T-cell (primary cell): ENCODE data around the gene KANSL1. TPM values are rescaled to one million over a fixed set of nuclear protein-coding genes. Genes with fewer than 3 reads are reported as not detected.
"Not testable (repeated sequence)": the region's sequence is repeated elsewhere in the genome, so short reads cannot be mapped to it uniquely, and the experiment has no call there.

Experiments used
- ATAC-seq, 4 experiments: fragments of 200-7000 bp in 3 of 4; fragments of 150-1000 bp in 1 of 4; cut with Tn5 transposase; replicated peaks in 1 of 4; 1 replicate in 3 of 4; 2 replicates in 1 of 4; pipeline ENCODE4 v1.10.0; 2021; ENCODE audit warnings: moderate library complexity in 3 of 4, mild to moderate bottlenecking in 2 of 4, moderate number of reproducible peaks in 1 of 4
- CTCF ChIA-PET, 2 donors: fragments of 300-600 bp; sonication (Branson Sonifier 250); formaldehyde crosslinking; loops; one replicate each; lab custom pipeline; 2022; ENCODE audit warnings: antibody characterized with exemption in 2 of 2; lab: Charles Lee
- POLR2A ChIA-PET, 2 donors: fragments of 300-600 bp; sonication (Branson Sonifier 250); formaldehyde crosslinking; loops; one replicate each; lab custom pipeline; 2022; ENCODE audit warnings: antibody characterized with exemption in 2 of 2; lab: Charles Lee
- DNase-seq, 35 experiments: peaks; one replicate each; pipeline versions ENCODE4 v3.0.0 to v3.0.0-alpha.2; 2013 to 2023
- H3K27ac ChIP-seq: one replicate; pipeline ENCODE4 v1.5.1; 2013; ENCODE audit warnings: low read length
- H3K27me3 ChIP-seq, 2 experiments: replicated peaks in 1 of 2; 1 replicate in 1 of 2; 2 replicates in 1 of 2; pipeline versions ENCODE4 v1.6.1 to v1.7.0; 2013; ENCODE audit warnings: low read length in 1 of 2, mixed read lengths in 1 of 2; ENCODE audit not compliant: control insufficient read depth in 2 of 2, insufficient read depth in 2 of 2; ENCODE audit errors: extremely low read depth in 1 of 2
- H3K36me3 ChIP-seq, 2 donors: 1 replicate in 1 of 2; 2 replicates in 1 of 2; pipeline versions ENCODE4 v1.6.1 to v1.7.0; 2013; ENCODE audit warnings: low read length in 1 of 2; ENCODE audit not compliant: control insufficient read depth in 2 of 2, insufficient read depth in 1 of 2; ENCODE audit errors: extremely low read depth in 1 of 2
- H3K4me1 ChIP-seq, 2 experiments: 1 replicate in 1 of 2; 2 replicates in 1 of 2; pipeline versions ENCODE4 v1.6.1 to v1.7.0; 2013; ENCODE audit warnings: low read length in 2 of 2, mixed read lengths in 1 of 2; ENCODE audit not compliant: insufficient read depth in 2 of 2, control insufficient read depth in 1 of 2; ENCODE audit errors: extremely low read depth in 1 of 2
- H3K4me3 ChIP-seq, 2 donors: 1 replicate in 1 of 2; 2 replicates in 1 of 2; pipeline versions ENCODE4 v1.5.1 to v1.7.0; 2013; ENCODE audit warnings: mild to moderate bottlenecking in 2 of 2, low read length in 1 of 2, moderate library complexity in 1 of 2; ENCODE audit not compliant: control insufficient read depth in 1 of 2; ENCODE audit errors: extremely low read depth in 1 of 2
- H3K9me3 ChIP-seq: 2 replicates; pipeline ENCODE4 v1.7.0; 2013
- H3K27ac Mint-ChIP-seq, 2 donors: one replicate each; pipeline ENCODE4 v1.8.0; 2020 to 2021; ENCODE audit warnings: mild to moderate bottlenecking in 2 of 2, mixed read lengths in 2 of 2
- H3K27me3 Mint-ChIP-seq, 2 donors: one replicate each; pipeline ENCODE4 v1.8.0; 2021 to 2022; ENCODE audit warnings: mixed read lengths in 2 of 2
- H3K36me3 Mint-ChIP-seq: one replicate; pipeline ENCODE4 v1.8.0; 2021; ENCODE audit warnings: mixed read lengths
- H3K4me1 Mint-ChIP-seq, 3 donors: one replicate each; pipeline ENCODE4 v1.8.0; 2020 to 2022; ENCODE audit warnings: mixed read lengths in 3 of 3, mild to moderate bottlenecking in 1 of 3
- H3K4me3 Mint-ChIP-seq, 3 donors: one replicate each; pipeline ENCODE4 v1.8.0; 2020 to 2022; ENCODE audit warnings: mild to moderate bottlenecking in 3 of 3, mixed read lengths in 3 of 3, moderate library complexity in 3 of 3
- H3K9me3 Mint-ChIP-seq, 3 donors: one replicate each; pipeline ENCODE4 v1.8.0; 2020 to 2022; ENCODE audit warnings: mixed read lengths in 3 of 3
- WGBS: methylation state at CpG from one replicate; pipeline ENCODE4 v1.1.5; 2013; ENCODE audit warnings: missing lambda C conversion rate; ENCODE audit not compliant: insufficient coverage; 5-methylcytosine and 5-hydroxymethylcytosine counted together
- total RNA-seq, 35 experiments: library from RNA in 6 of 35; stranded (reverse) in 6 of 35; fragments of 120-200 nt in 1 of 35; gene quantifications; one replicate each; pipeline versions ENCODE4 v1.2.1 to v1.2.4 and lab custom pipeline; 2013 to 2026

KANSL1 gene
- total RNA-seq, 5 donors from 2014 or later (not counting 1 experiment from before 2014, with no cell fraction given): 113 to 301 (median 160) TPM

DNA sequence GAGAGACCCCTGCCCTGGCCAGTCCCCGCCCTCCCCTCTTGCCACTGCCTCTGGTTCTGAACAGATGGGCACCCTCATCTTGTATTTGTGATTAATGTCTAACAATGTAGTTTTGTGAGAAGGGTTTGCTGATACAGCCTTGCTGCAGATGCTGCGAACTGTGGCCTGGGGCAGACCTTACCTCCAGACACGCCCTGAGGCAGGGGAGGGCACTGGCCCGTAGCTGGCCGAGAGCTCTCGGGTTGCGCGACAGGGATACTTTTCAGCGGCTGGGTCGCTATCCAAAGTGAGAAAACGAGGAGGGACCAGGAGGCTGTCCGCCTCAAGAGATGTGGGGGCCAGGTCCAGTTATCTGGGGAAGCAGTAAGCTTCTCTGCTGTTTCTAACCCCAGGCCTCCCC lies 172.2 kb downstream of the KANSL1 start:
- Histone ChIP-seq H3K4me3 (no peak overlapping the region), H3K27me3 (no peaks in the 10 kb centered on the region), H3K27ac (peak overlapping the region; percentile 88), H3K9me3 (no peaks in the 10 kb centered on the region), H3K36me3 (peaks cover 3 to 9% of the 10 kb centered on the region in 2 donors), H3K4me1 (peaks cover 0 to 41% of the 10 kb centered on the region in 2 experiments)
- DNase-seq: no peak
- WGBS: 97% methylated on average over 11 of the region's 12 CpGs
- ChIA-PET POLR2A (interaction anchor here in 1 of 2 donors (0.6 kb wide), 1 partner anchor 872 kb away, joined by 3 read pairs; no protein-coding TSS in a partner anchor), CTCF (interaction anchor here in 1 of 2 donors (0.6 to 1.3 kb wide), 4 partner anchors 172 to 1077 kb away, joined by 4 to 5 read pairs (median 5); partner anchors contain the start of gene KANSL1)
- Mint-ChIP-seq H3K27ac (peak overlapping the region; percentile 95 to 96), H3K4me1 (peaks cover 12 to 43% (median 22%) of the 10 kb centered on the region in 3 donors), H3K4me3 (no peak overlapping the region), H3K36me3 (peaks cover 8% of the 10 kb centered on the region), H3K27me3 (no peaks in the 10 kb centered on the region), H3K9me3 (no peaks in the 10 kb centered on the region)
- no peak for ATAC-seq

- Mint-ChIP-seq H3K36me3 (peaks cover 8% of the 10 kb centered on the region), H3K27ac (peak overlapping the region; percentile 95 to 96), H3K9me3 (no peaks in the 10 kb centered on the region), H3K27me3 (no peaks in the 10 kb centered on the region), H3K4me1 (peaks cover 12 to 36% (median 22%) of the 10 kb centered on the region in 3 donors), H3K4me3 (peak overlapping the region in 1 of 3 donors; percentile 22)
- ATAC-seq (peak; percentile 96 to 99 (median 98)), DNase-seq (peak; percentile 30 to 82 (median 68))
- peaks cover 2 to 7% of the 10 kb centered on the region in 2 donors for H3K36me3 ChIP-seq
- peak overlapping the region; percentile 88 for H3K27ac ChIP-seq
- WGBS: 44% methylated on average over 9 of the region's 14 CpGs
- POLR2A ChIA-PET: interaction anchor here in 1 of 2 donors (0.6 kb wide), 1 partner anchor 872 kb away, joined by 3 read pairs; no protein-coding TSS in a partner anchor
- no peaks in the 10 kb centered on the region for H3K9me3 ChIP-seq
- H3K4me1 ChIP-seq: peaks cover 0 to 41% of the 10 kb centered on the region in 2 experiments
- CTCF ChIA-PET: interaction anchor here in 1 of 2 donors (0.6 to 1.3 kb wide), 8 partner anchors 166 to 1078 kb away, joined by 3 to 10 read pairs (median 4); partner anchors contain the start of gene KANSL1
- H3K27me3 ChIP-seq: no peaks in the 10 kb centered on the region
- no peak overlapping the region for H3K4me3 ChIP-seq
These were observed 173.0 kb downstream of the KANSL1 start for GRCh38 chr17:46020023-46020761.

GRCh38 chr17:46019408-46019925 lies 173.8 kb downstream of the KANSL1 start:
- not testable (repeated sequence) for H3K27me3 Mint-ChIP-seq, H3K36me3 Mint-ChIP-seq, H3K4me3 ChIP-seq, DNase-seq, H3K9me3 ChIP-seq, H3K36me3 ChIP-seq, H3K9me3 Mint-ChIP-seq, H3K27me3 ChIP-seq, ATAC-seq
- H3K4me1 Mint-ChIP-seq: peaks cover 12 to 36% (median 22%) of the 10 kb centered on the region in 3 donors
- H3K4me3 Mint-ChIP-seq: peak overlapping the region in 1 of 3 donors; percentile 22
- peak overlapping the region; percentile 95 to 96 for H3K27ac Mint-ChIP-seq
- CTCF ChIA-PET: interaction anchor here in 1 of 2 donors (0.6 to 1.3 kb wide), 3 partner anchors 173 to 248 kb away, joined by 4 to 10 read pairs (median 5); partner anchors contain the start of gene KANSL1
- Histone ChIP-seq H3K4me1 (peaks cover 0 to 41% of the 10 kb centered on the region in 2 experiments), H3K27ac (peak overlapping the region; percentile 88)
- 83% methylated on average over 6 of the region's 8 CpGs for WGBS
- POLR2A ChIA-PET: interaction anchor here (0.6 kb wide), 2 partner anchors 12 to 248 kb away, joined by 3 to 5 read pairs; no protein-coding TSS in a partner anchor

DNA sequence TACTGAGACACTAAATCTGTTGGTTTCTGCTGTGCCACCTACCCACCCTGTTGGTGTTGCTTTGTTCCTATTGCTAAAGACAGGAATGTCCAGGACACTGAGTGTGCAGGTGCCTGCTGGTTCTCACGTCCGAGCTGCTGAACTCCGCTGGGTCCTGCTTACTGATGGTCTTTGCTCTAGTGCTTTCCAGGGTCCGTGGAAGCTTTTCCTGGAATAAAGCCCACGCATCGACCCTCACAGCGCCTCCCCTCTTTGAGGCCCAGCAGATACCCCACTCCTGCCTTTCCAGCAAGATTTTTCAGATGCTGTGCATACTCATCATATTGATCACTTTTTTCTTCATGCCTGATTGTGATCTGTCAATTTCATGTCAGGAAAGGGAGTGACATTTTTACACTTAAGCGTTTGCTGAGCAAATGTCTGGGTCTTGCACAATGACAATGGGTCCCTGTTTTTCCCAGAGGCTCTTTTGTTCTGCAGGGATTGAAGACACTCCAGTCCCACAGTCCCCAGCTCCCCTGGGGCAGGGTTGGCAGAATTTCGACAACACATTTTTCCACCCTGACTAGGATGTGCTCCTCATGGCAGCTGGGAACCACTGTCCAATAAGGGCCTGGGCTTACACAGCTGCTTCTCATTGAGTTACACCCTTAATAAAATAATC lies 179.6 kb downstream of the KANSL1 start:
- Histone ChIP-seq H3K27ac (no peak overlapping the region), H3K27me3 (peaks cover 0 to 14% of the 10 kb centered on the region in 2 experiments), H3K9me3 (no peaks in the 10 kb centered on the region), H3K4me1 (peaks cover 0 to 7% of the 10 kb centered on the region in 2 experiments), H3K4me3 (no peak overlapping the region), H3K36me3 (no peaks in the 10 kb centered on the region)
- WGBS: 90% methylated on average over 9 of the region's 9 CpGs
- ATAC-seq (no peak), DNase-seq (no peak)
- peaks cover 0 to 5% of the 10 kb centered on the region in 2 donors for H3K27me3 Mint-ChIP-seq
- no peaks in the 10 kb centered on the region for H3K9me3 Mint-ChIP-seq
- no peaks in the 10 kb centered on the region for H3K36me3 Mint-ChIP-seq
- ChIA-PET CTCF (interaction anchor here in 1 of 2 donors (0.5 kb wide), 1 partner anchor 1759 kb away, joined by 4 read pairs; no protein-coding TSS in a partner anchor), POLR2A (no interaction called here)
- H3K4me3 Mint-ChIP-seq: no peak overlapping the region
- H3K4me1 Mint-ChIP-seq: peaks cover 0 to 8% (median 6%) of the 10 kb centered on the region in 3 donors
- H3K27ac Mint-ChIP-seq: no peak overlapping the region

GRCh38 chr17:46013127-46013501 lies 180.1 kb downstream of the KANSL1 start:
- no peaks in the 10 kb centered on the region for H3K9me3 ChIP-seq
- peaks cover 0 to 2% of the 10 kb centered on the region in 2 experiments for H3K4me1 ChIP-seq
- ChIA-PET CTCF (no interaction called here), POLR2A (no interaction called here)
- Mint-ChIP-seq H3K27ac (no peak overlapping the region), H3K36me3 (no peaks in the 10 kb centered on the region), H3K9me3 (no peaks in the 10 kb centered on the region), H3K27me3 (peaks cover 0 to 5% of the 10 kb centered on the region in 2 donors), H3K4me1 (peaks cover 0 to 3% (median 1%) of the 10 kb centered on the region in 3 donors), H3K4me3 (no peak overlapping the region)
- no peaks in the 10 kb centered on the region for H3K36me3 ChIP-seq
- no peak overlapping the region for H3K4me3 ChIP-seq
- DNase-seq: no peak
- H3K27ac ChIP-seq: no peak overlapping the region
- ATAC-seq: no peak
- 96% methylated on average over 2 of the region's 7 CpGs for WGBS
- H3K27me3 ChIP-seq: peaks cover 0 to 15% of the 10 kb centered on the region in 2 experiments
